Fibroblast of skin of back (primary cell): ENCODE results near the gene DBH.

ENCODE experiments used
- DNase-seq: peaks from one replicate; pipeline ENCODE4 v3.0.0-alpha.2; 2013

Gene DBH

GRCh38 chr9:133684936-133685361 is 48.8 kb downstream of the DBH start:
- no peak for DNase-seq

- no peak for DNase-seq
These were observed 49.8 kb downstream of the DBH start for GRCh38 chr9:133685653-133686609.

GRCh38 chr9:133686642-133687575 is 50.7 kb downstream of the DBH start:
- no peak for DNase-seq

GRCh38 chr9:133687856-133688761 is 51.9 kb downstream of the DBH start:
- no peak for DNase-seq

- DNase-seq = no peak
These were observed 53.1 kb downstream of the DBH start for GRCh38 chr9:133689151-133689763.

- peak; percentile 29 for DNase-seq
These were observed 54.0 kb downstream of the DBH start for GRCh38 chr9:133690081-133690561.

GRCh38 chr9:133691191-133691590 is 55.0 kb downstream of the DBH start:
- DNase-seq = no peak

GRCh38 chr9:133691626-133692363 is 55.6 kb downstream of the DBH start:
- DNase-seq = peak; percentile 67

GRCh38 chr9:133692364-133692985 is 56.3 kb downstream of the DBH start:
- no peak for DNase-seq

- DNase-seq = no peak
These were observed 57.0 kb downstream of the DBH start for GRCh38 chr9:133693116-133693515.

GRCh38 chr9:133693703-133694529 is 57.8 kb downstream of the DBH start:
- no peak for DNase-seq

GRCh38 chr9:133694686-133695085 is 58.5 kb downstream of the DBH start:
- no peak for DNase-seq

- no peak for DNase-seq
These were observed 59.9 kb downstream of the DBH start for GRCh38 chr9:133696071-133696472.

- DNase-seq = no peak
These were observed 63.4 kb downstream of the DBH start for GRCh38 chr9:133699546-133699945.

GRCh38 chr9:133700819-133701320 is 64.7 kb downstream of the DBH start:
- DNase-seq = no peak

- DNase-seq = no peak
These were observed 65.3 kb downstream of the DBH start for GRCh38 chr9:133701321-133701980.

GRCh38 chr9:133701981-133702797 is 66.0 kb downstream of the DBH start:
- peak; percentile 49 for DNase-seq
